SU-DHL-6 (cell line): ENCODE measurements around the gene LRRC63.

Experiments used
- H2AFZ ChIP-seq: fragments of 200-600 bp; sonication (generic); 2 replicates; pipeline ENCODE4 v1.6.1; 2014; ENCODE audit warnings: low read depth, mild to moderate bottlenecking, moderate library complexity, mixed read lengths, antibody characterized with exemption, low read length; ENCODE audit not compliant: severe bottlenecking
- H3F3A ChIP-seq: fragments of 200-600 bp; shearing (Covaris generic); 2 replicates; pipeline ENCODE4 v1.6.0; 2016; ENCODE audit warnings: antibody characterized with exemption, mild to moderate bottlenecking; ENCODE audit not compliant: insufficient read depth
- H3K27ac ChIP-seq: fragments of 200-600 bp; sonication (generic); 2 replicates; pipeline ENCODE4 v1.5.1; 2016; ENCODE audit warnings: low read depth, mild to moderate bottlenecking, low read length, moderate library complexity, mixed read lengths
- H3K27me3 ChIP-seq: fragments of 200-600 bp; sonication (generic), shearing (Covaris generic); 2 replicates; pipeline ENCODE4 v1.6.0; 2014; ENCODE audit warnings: mild to moderate bottlenecking, low read length
- H3K36me3 ChIP-seq: fragments of 200-600 bp; sonication (generic); 2 replicates; pipeline ENCODE4 v1.6.1; 2014; ENCODE audit warnings: mild to moderate bottlenecking, low read length, mixed read lengths
- H3K4me2 ChIP-seq: fragments of 300-600, 200-600 bp; shearing (Covaris generic), sonication (generic); 2 replicates; pipeline ENCODE4 v1.6.0; 2014; ENCODE audit warnings: low read length, low read depth, mild to moderate bottlenecking; ENCODE audit not compliant: poor library complexity, severe bottlenecking
- H3K4me3 ChIP-seq: fragments of 200-600 bp; sonication (generic); 2 replicates; pipeline ENCODE4 v1.5.1; 2014; ENCODE audit warnings: antibody characterized with exemption, low read length, mild to moderate bottlenecking, mixed read lengths; ENCODE audit not compliant: insufficient read depth, poor library complexity, severe bottlenecking
- H3K79me2 ChIP-seq: fragments of 200-600 bp; sonication (generic); 2 replicates; pipeline ENCODE4 v1.6.1; 2014; ENCODE audit warnings: mild to moderate bottlenecking, low read length, moderate library complexity; ENCODE audit not compliant: insufficient read depth
- H3K9ac ChIP-seq: fragments of 200-600 bp; sonication (generic); 2 replicates; pipeline ENCODE4 v1.7.0; 2014; ENCODE audit warnings: mild to moderate bottlenecking, low read length
- H3K9me2 ChIP-seq: fragments of 200-600 bp; sonication (generic); replicated peaks from 2 replicates; pipeline ENCODE4 v1.6.1; 2014; ENCODE audit warnings: low read length; ENCODE audit not compliant: insufficient read depth
- H3K9me3 ChIP-seq: fragments of 200-600 bp; sonication (generic); 2 replicates; pipeline ENCODE4 v1.6.1; 2014; ENCODE audit warnings: low read length, mixed read lengths; ENCODE audit not compliant: insufficient read depth
- H4K20me1 ChIP-seq: fragments of 200-600 bp; sonication (generic); 2 replicates; pipeline ENCODE4 v1.6.1; 2014; ENCODE audit warnings: low read depth, mild to moderate bottlenecking, antibody characterized with exemption, low read length, moderate library complexity, mixed read lengths
- EZH2phosphoT487 ChIP-seq: fragments of 200-600 bp; sonication (generic), shearing (Covaris generic); conservative IDR thresholded peaks from 2 replicates; pipeline ENCODE4 v1.6.1; 2018; ENCODE audit warnings: mild to moderate bottlenecking, antibody characterized with exemption, low read length, moderate library complexity, mixed read lengths
- TF ChIP-seq, protein P1 (sequence below): fragments of 200-600 bp; sonication (generic); IDR thresholded peaks from one replicate; pipeline ENCODE4 v1.5.1; 2017; ENCODE audit warnings: antibody characterized with exemption, mild to moderate bottlenecking, low read length, moderate library complexity; ENCODE audit not compliant: insufficient read depth, poor library complexity, severe bottlenecking

The LRRC63 gene

DNA sequence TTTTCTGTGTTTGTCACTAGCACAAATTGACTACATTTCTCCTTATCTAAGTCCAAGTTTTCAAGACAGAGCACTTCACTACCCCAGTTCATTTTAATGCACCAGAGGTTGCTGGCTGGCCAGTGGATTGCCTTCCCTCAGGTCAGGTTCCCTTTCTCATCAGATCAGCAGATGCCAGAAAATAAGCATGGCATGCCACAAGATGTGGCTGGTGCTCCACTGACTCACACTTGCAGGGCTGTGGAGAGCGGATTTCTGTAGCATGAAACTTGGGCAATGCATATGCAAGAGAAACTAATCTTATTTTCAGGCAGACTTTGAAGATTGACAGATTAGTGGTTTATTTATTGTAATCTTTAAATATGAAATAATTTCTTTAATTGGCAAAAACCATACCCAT, 95.8 kb downstream of the LRRC63 start:
- Histone ChIP-seq H3K27ac (no peak overlapping the region), H3F3A (no peaks in the 10 kb centered on the region), H3K9me2 (no peaks in the 10 kb centered on the region), H4K20me1 (no peaks in the 10 kb centered on the region), H3K27me3 (no peaks in the 10 kb centered on the region), H3K79me2 (no peaks in the 10 kb centered on the region), H2AFZ (no peak overlapping the region), H3K4me2 (no peak overlapping the region), H3K4me3 (no peak overlapping the region), H3K9ac (no peak overlapping the region), H3K9me3 (0 out of 2 replicates have a peak, but pooled peaks cover 3% of the 10 kb centered on the region), H3K36me3 (no peaks in the 10 kb centered on the region)
- no peak for TF ChIP-seq EZH2phosphoT487
- TF ChIP-seq, protein P1, sequence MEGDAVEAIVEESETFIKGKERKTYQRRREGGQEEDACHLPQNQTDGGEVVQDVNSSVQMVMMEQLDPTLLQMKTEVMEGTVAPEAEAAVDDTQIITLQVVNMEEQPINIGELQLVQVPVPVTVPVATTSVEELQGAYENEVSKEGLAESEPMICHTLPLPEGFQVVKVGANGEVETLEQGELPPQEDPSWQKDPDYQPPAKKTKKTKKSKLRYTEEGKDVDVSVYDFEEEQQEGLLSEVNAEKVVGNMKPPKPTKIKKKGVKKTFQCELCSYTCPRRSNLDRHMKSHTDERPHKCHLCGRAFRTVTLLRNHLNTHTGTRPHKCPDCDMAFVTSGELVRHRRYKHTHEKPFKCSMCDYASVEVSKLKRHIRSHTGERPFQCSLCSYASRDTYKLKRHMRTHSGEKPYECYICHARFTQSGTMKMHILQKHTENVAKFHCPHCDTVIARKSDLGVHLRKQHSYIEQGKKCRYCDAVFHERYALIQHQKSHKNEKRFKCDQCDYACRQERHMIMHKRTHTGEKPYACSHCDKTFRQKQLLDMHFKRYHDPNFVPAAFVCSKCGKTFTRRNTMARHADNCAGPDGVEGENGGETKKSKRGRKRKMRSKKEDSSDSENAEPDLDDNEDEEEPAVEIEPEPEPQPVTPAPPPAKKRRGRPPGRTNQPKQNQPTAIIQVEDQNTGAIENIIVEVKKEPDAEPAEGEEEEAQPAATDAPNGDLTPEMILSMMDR: no peak

DNA sequence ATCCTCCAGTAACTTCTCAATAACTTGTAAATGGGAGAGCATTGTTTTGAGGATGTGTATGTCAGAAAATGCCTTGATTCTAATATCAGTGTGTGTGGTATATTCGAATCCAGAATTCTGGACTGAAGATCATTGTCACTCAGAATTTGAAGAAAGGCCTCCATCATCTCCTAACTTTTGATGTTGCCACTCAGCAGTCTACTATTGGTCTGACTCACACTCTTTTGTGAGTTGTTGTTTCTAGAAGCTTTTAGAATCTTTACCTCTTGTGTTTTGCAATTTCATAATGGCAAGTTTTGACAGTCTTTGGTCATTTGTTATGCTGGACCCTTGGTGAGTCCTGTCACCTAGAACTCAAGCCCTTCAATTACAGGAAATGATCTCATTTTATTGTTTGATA, 98.3 kb downstream of the LRRC63 start:
- H3K9ac ChIP-seq: no peak overlapping the region
- H3K4me3 ChIP-seq: no peak overlapping the region
- no peaks in the 10 kb centered on the region for H3K9me2 ChIP-seq
- H3K4me2 ChIP-seq: no peak overlapping the region
- TF ChIP-seq, protein P1: no peak
- no peak for TF ChIP-seq EZH2phosphoT487
- H3F3A ChIP-seq: no peaks in the 10 kb centered on the region
- no peak overlapping the region for H3K27ac ChIP-seq
- no peaks in the 10 kb centered on the region for H4K20me1 ChIP-seq
- H3K9me3 ChIP-seq: no peaks in the 10 kb centered on the region
- no peaks in the 10 kb centered on the region for H3K27me3 ChIP-seq
- no peaks in the 10 kb centered on the region for H3K36me3 ChIP-seq
- no peaks in the 10 kb centered on the region for H3K79me2 ChIP-seq
- H2AFZ ChIP-seq: no peak overlapping the region

GRCh38 chr13:46311217-46311616, 99.5 kb downstream of the LRRC63 start:
- no peaks in the 10 kb centered on the region for H3F3A ChIP-seq
- H3K9ac ChIP-seq: no peak overlapping the region
- no peak for TF ChIP-seq EZH2phosphoT487
- TF ChIP-seq, protein P1: no peak
- H4K20me1 ChIP-seq: no peaks in the 10 kb centered on the region
- no peaks in the 10 kb centered on the region for H3K79me2 ChIP-seq
- H3K4me2 ChIP-seq: no peak overlapping the region
- H3K9me2 ChIP-seq: no peaks in the 10 kb centered on the region
- no peaks in the 10 kb centered on the region for H3K27me3 ChIP-seq
- no peak overlapping the region for H3K27ac ChIP-seq
- H3K4me3 ChIP-seq: no peak overlapping the region
- H2AFZ ChIP-seq: no peak overlapping the region
- no peaks in the 10 kb centered on the region for H3K36me3 ChIP-seq
- no peaks in the 10 kb centered on the region for H3K9me3 ChIP-seq
